OCI-LY7 (cell line): ENCODE measurements around the gene DCC. TPM values are rescaled to one million over a fixed set of nuclear protein-coding genes. Genes with fewer than 3 reads are reported as not detected.

Experiments used
- BruUV-seq: library from RNA; stranded (reverse); fragments of 400-500 nt; replicated peaks from 2 replicates; lab custom pipeline; 2021; lab: Mats Ljungman, UMichigan
- CTCF ChIA-PET: fragments of 300-600 bp; sonication (Branson Sonifier 250); formaldehyde crosslinking; loops from one replicate; lab custom pipeline; 2022; ENCODE audit warnings: antibody characterized with exemption; ENCODE audit not compliant: unreplicated experiment; lab: Charles Lee
- POLR2A ChIA-PET: fragments of 300-600 bp; sonication (Branson Sonifier 250); formaldehyde crosslinking; loops from one replicate; lab custom pipeline; 2022; ENCODE audit warnings: antibody characterized with exemption; lab: Charles Lee
- DNase-seq: peaks from one replicate; pipeline ENCODE4 v3.0.0-alpha.2; 2015; ENCODE audit warnings: low spot score
- H2AFZ ChIP-seq: fragments of 200-600 bp; sonication (generic), shearing (Covaris generic); 2 replicates; pipeline ENCODE4 v1.6.1; 2014; ENCODE audit warnings: mild to moderate bottlenecking, antibody characterized with exemption, low read length, moderate library complexity
- H3K27ac ChIP-seq: fragments of 200-600 bp; sonication (generic); 2 replicates; pipeline ENCODE4 v1.5.1; 2014; ENCODE audit warnings: mixed run types, low read depth, mild to moderate bottlenecking, moderate library complexity, low read length, inconsistent platforms; ENCODE audit not compliant: poor library complexity, severe bottlenecking
- H3K36me3 ChIP-seq: fragments of 200-600 bp; sonication (generic); 2 replicates; pipeline ENCODE4 v1.6.1; 2014; ENCODE audit warnings: mild to moderate bottlenecking, antibody characterized with exemption, low read length, moderate library complexity, mixed read lengths; ENCODE audit not compliant: insufficient read depth
- H3K4me1 ChIP-seq: fragments of 200-600 bp; sonication (generic); 2 replicates; pipeline ENCODE4 v1.5.1; 2014; ENCODE audit warnings: mild to moderate bottlenecking, low read length; ENCODE audit not compliant: insufficient read depth, poor library complexity, severe bottlenecking
- H3K4me2 ChIP-seq: fragments of 200-600 bp; sonication (generic); 2 replicates; pipeline ENCODE4 v1.6.1; 2014; ENCODE audit warnings: mild to moderate bottlenecking, low read length
- H3K4me3 ChIP-seq: fragments of 200-600 bp; sonication (generic); 2 replicates; pipeline ENCODE4 v1.5.1; 2014; ENCODE audit warnings: mild to moderate bottlenecking, low read depth, low read length; ENCODE audit not compliant: poor library complexity, severe bottlenecking
- H3K79me2 ChIP-seq: fragments of 200-600 bp; sonication (generic); 2 replicates; pipeline ENCODE4 v1.6.1; 2016; ENCODE audit warnings: low read depth, mild to moderate bottlenecking, low read length, moderate library complexity, mixed read lengths; ENCODE audit not compliant: insufficient read depth
- H3K9me2 ChIP-seq: fragments of 200-600 bp; sonication (generic); 2 replicates; pipeline ENCODE4 v1.6.1; 2016; ENCODE audit warnings: mild to moderate bottlenecking, low read length, mixed read lengths; ENCODE audit not compliant: insufficient read depth
- H3K9me3 ChIP-seq: fragments of 200-600 bp; sonication (generic); 2 replicates; pipeline ENCODE4 v1.6.1; 2014; ENCODE audit warnings: mild to moderate bottlenecking, mixed run types, low read length, mixed read lengths
- H4K20me1 ChIP-seq: fragments of 200-600 bp; sonication (generic); 2 replicates; pipeline ENCODE4 v1.6.1; 2014; ENCODE audit warnings: mild to moderate bottlenecking, antibody characterized with exemption, low read length, moderate library complexity, mixed read lengths; ENCODE audit not compliant: insufficient read depth
- CTCF ChIP-seq: fragments of 200-600 bp; sonication (generic); conservative IDR thresholded peaks from 2 replicates; pipeline ENCODE4 v1.5.1; 2014; ENCODE audit warnings: mild to moderate bottlenecking, antibody characterized with exemption, low read length, moderate library complexity, mixed read lengths
- EZH2phosphoT487 ChIP-seq: fragments of 200-600 bp; sonication (generic); IDR thresholded peaks from 2 replicates; pipeline ENCODE4 v1.6.1; 2018; ENCODE audit warnings: low read depth, borderline replicate concordance, mild to moderate bottlenecking, mixed run types, antibody characterized with exemption, low read length, moderate library complexity, mixed read lengths
- intact Hi-C: fragments of 100-400 bp; cut with micrococcal nuclease; formaldehyde crosslinking; loops from one replicate; pipeline ENCODE4 v1.10.0; 2022; ENCODE audit not compliant: unreplicated experiment
- total RNA-seq, 2 experiments: library from RNA; depleted of rRNA in 1 of 2; stranded (reverse); fragments of >200 nt in 1 of 2; shearing (Covaris generic) in 1 of 2; gene quantifications; 2 replicates each; pipeline ENCODE4 v1.2.3, GENCODE V29; 2014 to 2022

Gene DCC
- total RNA-seq, 2 experiments from 2014 or later, result not detected

DNA sequence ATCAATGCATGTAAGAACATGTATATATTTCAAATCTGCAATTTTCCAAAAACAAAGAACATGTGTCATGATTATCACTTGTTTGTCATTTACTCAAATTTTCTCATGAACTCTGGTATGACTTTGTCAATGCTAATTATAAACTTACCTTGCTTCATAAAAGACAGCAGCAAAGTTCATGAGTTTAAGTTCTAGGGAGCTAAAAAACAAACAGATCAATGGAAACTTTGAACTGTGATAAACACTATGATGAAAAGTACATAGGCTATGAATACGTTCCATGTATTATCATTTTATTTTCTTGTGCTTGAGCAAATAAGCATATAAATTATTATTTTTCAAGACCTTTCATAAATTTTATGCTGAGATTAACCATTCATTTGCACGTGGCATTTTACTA, 943.7 kb downstream of the DCC start:
- intact Hi-C loops, result no loop called here
- CTCF ChIA-PET, result no interaction called here
- no peak for DNase-seq
- no peaks in the 10 kb centered on the region for H3K4me1 ChIP-seq
- TF ChIP-seq CTCF (no peak), EZH2phosphoT487 (no peak)
- no peaks in the 10 kb centered on the region for H4K20me1 ChIP-seq
- H3K9me2 ChIP-seq, result no peaks in the 10 kb centered on the region
- H3K9me3 ChIP-seq, result no peaks in the 10 kb centered on the region
- no peak overlapping the region for H3K4me3 ChIP-seq
- no TSS peak for BruUV-seq
- no peak overlapping the region for H2AFZ ChIP-seq
- no peaks in the 10 kb centered on the region for H3K79me2 ChIP-seq
- no peak overlapping the region for H3K27ac ChIP-seq
- no peak overlapping the region for H3K4me2 ChIP-seq
- POLR2A ChIA-PET, result no interaction called here
- no peaks in the 10 kb centered on the region for H3K36me3 ChIP-seq

GRCh38 chr18:53305461-53305860, 965.5 kb downstream of the DCC start:
- H3K79me2 ChIP-seq, result no peaks in the 10 kb centered on the region
- no peak overlapping the region for H3K4me2 ChIP-seq
- H3K36me3 ChIP-seq, result no peaks in the 10 kb centered on the region
- H3K27ac ChIP-seq, result no peak overlapping the region
- BruUV-seq, result no TSS peak
- DNase-seq, result no peak
- H3K9me2 ChIP-seq, result no peaks in the 10 kb centered on the region
- ChIA-PET CTCF (no interaction called here), POLR2A (no interaction called here)
- no peaks in the 10 kb centered on the region for H3K4me1 ChIP-seq
- H2AFZ ChIP-seq, result no peak overlapping the region
- no peaks in the 10 kb centered on the region for H4K20me1 ChIP-seq
- no peaks in the 10 kb centered on the region for H3K9me3 ChIP-seq
- TF ChIP-seq EZH2phosphoT487, result no peak
- no peak for TF ChIP-seq CTCF
- intact Hi-C loops, result no loop called here
- no peak overlapping the region for H3K4me3 ChIP-seq

- Histone ChIP-seq H2AFZ (no peak overlapping the region), H3K4me2 (no peak overlapping the region), H3K27ac (no peak overlapping the region), H3K36me3 (no peaks in the 10 kb centered on the region), H3K4me1 (no peaks in the 10 kb centered on the region), H3K4me3 (no peak overlapping the region), H3K79me2 (no peaks in the 10 kb centered on the region), H4K20me1 (no peaks in the 10 kb centered on the region), H3K9me3 (no peaks in the 10 kb centered on the region), H3K9me2 (no peaks in the 10 kb centered on the region)
- CTCF ChIA-PET, result no interaction called here
- BruUV-seq, result no TSS peak
- intact Hi-C loops, result no loop called here
- POLR2A ChIA-PET, result no interaction called here
- DNase-seq, result no peak
- TF ChIP-seq CTCF (no peak), EZH2phosphoT487 (no peak)
These were observed 979.6 kb downstream of the DCC start for GRCh38 chr18:53319628-53320027.
